ENCODE measurements around the gene ASPA. TPM values are rescaled to one million over a fixed set of nuclear protein-coding genes. Genes with fewer than 3 reads are reported as not detected.

ASPA gene
- total and polyA plus RNA-seq, 2 donors (not counting 3 experiments of a cell fraction or from before 2014, with no cell fraction given): 0.01 TPM; not detected in 1

- Histone ChIP-seq H3K9me3 (replicated peaks; ENCODE audit: control insufficient read depth, insufficient read depth, low read length) (no peaks in the 10 kb centered on the region), H3K4me2 (ENCODE audit: insufficient read depth, low read length) (no peak overlapping the region), H2AFZ (ENCODE audit: low read depth, low read length) (no peak overlapping the region), H3K9me1 (replicated peaks; ENCODE audit: control insufficient read depth, extremely low read depth, insufficient read depth, low read length) (no peaks in the 10 kb centered on the region), H3K9ac (replicated peaks; ENCODE audit: extremely low read depth, insufficient read depth, low read length) (no peak overlapping the region), H3K36me3 (ENCODE audit: control insufficient read depth in 2 of 2, extremely low read depth in 1 of 2, insufficient read depth in 2 of 2, low read length in 2 of 2) (no peaks in the 10 kb centered on the region), H3K27me3 (ENCODE audit: control insufficient read depth in 2 of 2, insufficient read depth in 2 of 2, low read length in 2 of 2) (no peaks in the 10 kb centered on the region), H3K4me3 (replicated peaks in 1 of 3; ENCODE audit: insufficient read depth in 1 of 3, low read depth in 1 of 3, low read length in 3 of 3) (no peak overlapping the region), H3K4me1 (ENCODE audit: control insufficient read depth, extremely low read depth, insufficient read depth, low read length) (no peaks in the 10 kb centered on the region), H4K20me1 (replicated peaks; ENCODE audit: control insufficient read depth, extremely low read depth, insufficient read depth, low read length) (no peaks in the 10 kb centered on the region), H3K79me2 (ENCODE audit: control insufficient read depth, insufficient read depth, low read length) (no peaks in the 10 kb centered on the region), H3K27ac (ENCODE audit: insufficient read depth, low read depth, low read length) (no peak overlapping the region)
- no peak for TF ChIP-seq POLR2A (IDR thresholded peaks at IDR 0.05; ENCODE audit: low read depth, low read length)
- TF ChIP-seq POLR2AphosphoS5 (IDR thresholded peaks at IDR 0.05; ENCODE audit: insufficient read depth, low read depth, low read length): no peak
- no peak for TF ChIP-seq MAX (IDR thresholded peaks at IDR 0.05; ENCODE audit: insufficient read depth, insufficient read length)
- TF ChIP-seq FOS (IDR thresholded peaks at IDR 0.05; ENCODE audit: borderline replicate concordance, insufficient read depth, low read length): no peak
- TF ChIP-seq CTCF (IDR thresholded peaks at IDR 0.05; ENCODE audit: extremely low read depth in 1 of 2, insufficient read depth in 1 of 2, low read depth in 1 of 2, low read length in 2 of 2): no peak
- no peak for TF ChIP-seq MYC (IDR thresholded peaks at IDR 0.05; ENCODE audit: low read depth, low read length)
- TF ChIP-seq GATA2 (IDR thresholded peaks at IDR 0.05; ENCODE audit: insufficient read depth, insufficient read length, low read depth, low read length): no peak
- TF ChIP-seq EZH2 (IDR thresholded peaks at IDR 0.05; ENCODE audit: borderline replicate concordance, low read depth, low read length, severe bottlenecking): no peak
- TF ChIP-seq JUN (IDR thresholded peaks at IDR 0.05; ENCODE audit: borderline replicate concordance, insufficient read depth, insufficient read length, low read depth): no peak
- DNase-seq (ENCODE audit: low read depth, low spot score) (no peak), FAIRE-seq (no peak)
- POLR2A ChIA-PET: no interaction called here
- dilution Hi-C loops (cut with MboI; ENCODE audit: extremely low pct_ligation_motif_present, low sequenced_read_pairs) (no loop called here), intact Hi-C loops (cut with micrococcal nuclease) (no loop called here)
- CTCF ChIA-PET: no interaction called here
- no TSS peak for BruUV-seq (replicated peaks)
These were observed 53.2 kb downstream of the ASPA start for GRCh38 chr17:3528880-3529511.

Measured in endothelial cell of umbilical vein (primary cell).